Vagina (tissue), 2 donors: ENCODE measurements around the gene COG3.

ENCODE experiments used
- POLR2A ChIP-seq, 2 donors: fragments of 450-650 bp; IDR thresholded peaks; one replicate each; pipeline ENCODE4 v1.6.1; 2017; ENCODE audit warnings: antibody characterized with exemption in 2 of 2, mild to moderate bottlenecking in 2 of 2, moderate library complexity in 2 of 2
- POLR2AphosphoS5 ChIP-seq, 2 donors: sonication (generic); formaldehyde crosslinking; IDR thresholded peaks; one replicate each; pipeline ENCODE4 v1.9.0; 2017; ENCODE audit warnings: antibody characterized with exemption in 2 of 2, mild to moderate bottlenecking in 2 of 2, low read depth in 1 of 2; ENCODE audit not compliant: insufficient read depth in 1 of 2
- TF ChIP-seq, protein P1 (sequence below), 3 experiments: fragments of 450-650 bp in 2 of 3; fragments of 200-600 bp in 1 of 3; sonication (generic) in 1 of 3; IDR thresholded peaks; one replicate each; pipeline ENCODE4 v1.5.1; 2017 to 2019; ENCODE audit warnings: antibody characterized with exemption in 3 of 3, mild to moderate bottlenecking in 2 of 3, moderate library complexity in 2 of 3

DNA sequence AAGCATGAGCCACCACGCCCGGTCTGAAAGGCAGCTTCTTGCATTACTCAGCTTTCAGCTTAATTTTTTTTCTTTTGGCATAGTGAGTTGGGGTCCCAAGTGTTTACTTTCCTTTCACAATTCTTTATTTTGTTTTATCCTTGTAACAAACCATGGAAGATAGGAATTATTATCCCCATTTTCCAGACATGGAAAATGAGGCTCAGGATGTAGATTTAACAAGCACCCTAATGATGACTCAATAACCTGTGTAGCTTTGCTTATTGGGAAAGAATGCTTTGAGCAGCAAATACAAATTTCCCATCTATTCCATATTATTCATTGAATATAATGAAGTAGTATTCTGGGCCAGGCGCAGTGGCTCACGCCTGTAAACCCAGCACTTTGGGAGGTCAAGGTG, 13.5 kb upstream of the COG3 start:
- no peak for TF ChIP-seq POLR2A (IDR thresholded peaks at IDR 0.05)
- TF ChIP-seq, protein P1, sequence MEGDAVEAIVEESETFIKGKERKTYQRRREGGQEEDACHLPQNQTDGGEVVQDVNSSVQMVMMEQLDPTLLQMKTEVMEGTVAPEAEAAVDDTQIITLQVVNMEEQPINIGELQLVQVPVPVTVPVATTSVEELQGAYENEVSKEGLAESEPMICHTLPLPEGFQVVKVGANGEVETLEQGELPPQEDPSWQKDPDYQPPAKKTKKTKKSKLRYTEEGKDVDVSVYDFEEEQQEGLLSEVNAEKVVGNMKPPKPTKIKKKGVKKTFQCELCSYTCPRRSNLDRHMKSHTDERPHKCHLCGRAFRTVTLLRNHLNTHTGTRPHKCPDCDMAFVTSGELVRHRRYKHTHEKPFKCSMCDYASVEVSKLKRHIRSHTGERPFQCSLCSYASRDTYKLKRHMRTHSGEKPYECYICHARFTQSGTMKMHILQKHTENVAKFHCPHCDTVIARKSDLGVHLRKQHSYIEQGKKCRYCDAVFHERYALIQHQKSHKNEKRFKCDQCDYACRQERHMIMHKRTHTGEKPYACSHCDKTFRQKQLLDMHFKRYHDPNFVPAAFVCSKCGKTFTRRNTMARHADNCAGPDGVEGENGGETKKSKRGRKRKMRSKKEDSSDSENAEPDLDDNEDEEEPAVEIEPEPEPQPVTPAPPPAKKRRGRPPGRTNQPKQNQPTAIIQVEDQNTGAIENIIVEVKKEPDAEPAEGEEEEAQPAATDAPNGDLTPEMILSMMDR (IDR thresholded peaks at IDR 0.05) = no peak
- TF ChIP-seq POLR2AphosphoS5 (IDR thresholded peaks at IDR 0.05; ENCODE audit: insufficient read depth in 1 of 2, low read depth in 1 of 2) = no peak
